Endothelial cell of umbilical vein (primary cell): ENCODE results near the gene FHIT. TPM values are rescaled to one million over a fixed set of nuclear protein-coding genes. Genes with fewer than 3 reads are reported as not detected.

ENCODE experiments used
- BruUV-seq: library from RNA; stranded (reverse); fragments of 400-500 nt; replicated peaks from 2 replicates; lab custom pipeline; 2021; lab: Mats Ljungman, UMichigan
- CTCF ChIA-PET: fragments of 300-600, 350-600 bp; sonication (Branson Sonifier 250); formaldehyde crosslinking; loops from one replicate; lab custom pipeline; 2021; ENCODE audit warnings: antibody characterized with exemption, inconsistent platforms; lab: Charles Lee
- POLR2A ChIA-PET: fragments of 300-600, 350-600 bp; sonication (Branson Sonifier 250); formaldehyde crosslinking; loops from one replicate; lab custom pipeline; 2021; ENCODE audit warnings: antibody characterized with exemption, inconsistent platforms; lab: Charles Lee
- DNase-seq: peaks from one replicate; pipeline ENCODE4 v3.0.0-alpha.2; 2011; ENCODE audit warnings: low read depth, low spot score
- FAIRE-seq: peaks from 2 replicates; lab custom pipeline; 2011; peaks lifted over from hg19 to GRCh38; lab: Jason Lieb, UNC
- H2AFZ ChIP-seq: 2 replicates; pipeline ENCODE4 v1.6.0; 2012; ENCODE audit warnings: low read depth, low read length, control low read depth, inconsistent platforms
- H3K27ac ChIP-seq: 2 replicates; pipeline ENCODE4 v1.5.1; 2011; ENCODE audit warnings: low read depth, mild to moderate bottlenecking, control low read depth, low read length, moderate library complexity; ENCODE audit not compliant: insufficient read depth
- H3K27me3 ChIP-seq, 2 experiments: 2 replicates each; pipeline versions ENCODE4 v1.6.0 to v1.6.1; 2011; ENCODE audit warnings: low read length in 2 of 2, mixed read lengths in 1 of 2; ENCODE audit not compliant: control insufficient read depth in 2 of 2, insufficient read depth in 2 of 2
- H3K36me3 ChIP-seq, 2 experiments: 2 replicates in 1 of 2; 3 replicates in 1 of 2; pipeline ENCODE4 v1.5.1; 2011; ENCODE audit warnings: low read length in 2 of 2, mild to moderate bottlenecking in 1 of 2, moderate library complexity in 1 of 2; ENCODE audit not compliant: control insufficient read depth in 2 of 2, insufficient read depth in 2 of 2; ENCODE audit errors: extremely low read depth in 1 of 2
- H3K4me1 ChIP-seq: 3 replicates; pipeline ENCODE4 v1.5.1; 2011; ENCODE audit warnings: mild to moderate bottlenecking, low read length; ENCODE audit not compliant: control insufficient read depth, insufficient read depth; ENCODE audit errors: extremely low read depth
- H3K4me2 ChIP-seq: 2 replicates; pipeline ENCODE4 v1.6.1; 2011; ENCODE audit warnings: low read length, control low read depth, mixed read lengths; ENCODE audit not compliant: insufficient read depth
- H3K4me3 ChIP-seq, 3 experiments: fragments of 200-600 bp in 1 of 3; sonication (generic), shearing (Covaris generic) in 1 of 3; replicated peaks in 1 of 3; 2 replicates each; pipeline ENCODE4 v1.5.1; 2011 to 2016; ENCODE audit warnings: control low read depth in 3 of 3, low read length in 3 of 3, mild to moderate bottlenecking in 2 of 3, inconsistent platforms in 1 of 3, low read depth in 1 of 3, moderate library complexity in 1 of 3; ENCODE audit not compliant: insufficient read depth in 1 of 3
- H3K79me2 ChIP-seq: 2 replicates; pipeline ENCODE4 v1.6.0; 2012; ENCODE audit warnings: low read length, inconsistent platforms; ENCODE audit not compliant: control insufficient read depth, insufficient read depth
- H3K9ac ChIP-seq: replicated peaks from 2 replicates; pipeline ENCODE3; 2011; ENCODE audit warnings: low read length, control low read depth; ENCODE audit not compliant: insufficient read depth; ENCODE audit errors: extremely low read depth
- H3K9me1 ChIP-seq: replicated peaks from 3 replicates; pipeline ENCODE4 v1.6.0; 2011; ENCODE audit warnings: mild to moderate bottlenecking, low read length; ENCODE audit not compliant: control insufficient read depth, insufficient read depth; ENCODE audit errors: extremely low read depth
- H3K9me3 ChIP-seq: replicated peaks from 2 replicates; pipeline ENCODE4 v1.5.1; 2012; ENCODE audit warnings: low read length, inconsistent platforms; ENCODE audit not compliant: control insufficient read depth, insufficient read depth
- H4K20me1 ChIP-seq: replicated peaks from 2 replicates; pipeline ENCODE3; 2011; ENCODE audit warnings: mild to moderate bottlenecking, low read length; ENCODE audit not compliant: control insufficient read depth, insufficient read depth; ENCODE audit errors: extremely low read depth
- CTCF ChIP-seq, 2 donors: IDR thresholded peaks; 1 replicate in 1 of 2; 2 replicates in 1 of 2; pipeline ENCODE4 v1.5.1; 2011; ENCODE audit warnings: low read length in 2 of 2, mild to moderate bottlenecking in 2 of 2, moderate library complexity in 2 of 2, control low read depth in 1 of 2, inconsistent platforms in 1 of 2, low read depth in 1 of 2; ENCODE audit not compliant: insufficient read depth in 1 of 2; ENCODE audit errors: extremely low read depth in 1 of 2
- EZH2 ChIP-seq: IDR thresholded peaks from 2 replicates; pipeline ENCODE4 v1.6.1; 2012; ENCODE audit warnings: borderline replicate concordance, low read depth, mild to moderate bottlenecking, moderate library complexity, low read length, inconsistent platforms; ENCODE audit not compliant: severe bottlenecking
- FOS ChIP-seq: IDR thresholded peaks from 2 replicates; pipeline ENCODE4 v1.6.1; 2011; ENCODE audit warnings: mild to moderate bottlenecking, low read length, moderate library complexity, borderline replicate concordance; ENCODE audit not compliant: insufficient read depth
- GATA2 ChIP-seq: IDR thresholded peaks from 2 replicates; pipeline ENCODE4 v1.7.0; 2011; ENCODE audit warnings: low read depth, mild to moderate bottlenecking, moderate library complexity, mixed read lengths, low read length; ENCODE audit not compliant: insufficient read length, insufficient read depth
- JUN ChIP-seq: IDR thresholded peaks from 2 replicates; pipeline ENCODE4 v1.6.1; 2011; ENCODE audit warnings: borderline replicate concordance, low read depth; ENCODE audit not compliant: insufficient read length, insufficient read depth
- MAX ChIP-seq: IDR thresholded peaks from 2 replicates; pipeline ENCODE4 v1.6.1; 2011; ENCODE audit not compliant: insufficient read depth, insufficient read length
- MYC ChIP-seq: IDR thresholded peaks from one replicate; pipeline ENCODE4 v1.6.1; 2011; ENCODE audit warnings: mild to moderate bottlenecking, low read depth, low read length
- POLR2A ChIP-seq: IDR thresholded peaks from 2 replicates; pipeline ENCODE4 v1.6.1; 2012; ENCODE audit warnings: low read depth, mild to moderate bottlenecking, control low read depth, low read length
- POLR2AphosphoS5 ChIP-seq: IDR thresholded peaks from 2 replicates; pipeline ENCODE4 v1.6.1; 2012; ENCODE audit warnings: low read depth, mild to moderate bottlenecking, control low read depth, low read length, moderate library complexity; ENCODE audit not compliant: insufficient read depth
- dilution Hi-C: fragments of 300-500 bp; cut with MboI; formaldehyde crosslinking; loops from one replicate; pipeline ENCODE4 v1.15.0; 2019; ENCODE audit warnings: low sequenced_read_pairs; ENCODE audit not compliant: extremely low pct_ligation_motif_present
- intact Hi-C: fragments of 100-400 bp; cut with micrococcal nuclease; formaldehyde crosslinking; loops from one replicate; pipeline ENCODE4 v1.10.0; 2022
- polyA plus RNA-seq, 4 experiments: library from polyadenylated mRNA; depleted of rRNA in 3 of 4; stranded (reverse) in 3 of 4; unstranded in 1 of 4; fragments of >200 nt; gene quantifications; 2 replicates each; pipeline versions ENCODE4 v1.2.1 to v1.2.3, GENCODE V29; 2011 to 2012; ENCODE audit warnings: missing spikeins in 1 of 4
- total RNA-seq: library from RNA; stranded (reverse); gene quantifications from 2 replicates; pipeline ENCODE4 v1.2.3, GENCODE V29; 2021

FHIT gene
- total and polyA plus RNA-seq, 2 donors (not counting 3 experiments of a cell fraction or from before 2014, with no cell fraction given) = 0.47 to 2.2 TPM

DNA sequence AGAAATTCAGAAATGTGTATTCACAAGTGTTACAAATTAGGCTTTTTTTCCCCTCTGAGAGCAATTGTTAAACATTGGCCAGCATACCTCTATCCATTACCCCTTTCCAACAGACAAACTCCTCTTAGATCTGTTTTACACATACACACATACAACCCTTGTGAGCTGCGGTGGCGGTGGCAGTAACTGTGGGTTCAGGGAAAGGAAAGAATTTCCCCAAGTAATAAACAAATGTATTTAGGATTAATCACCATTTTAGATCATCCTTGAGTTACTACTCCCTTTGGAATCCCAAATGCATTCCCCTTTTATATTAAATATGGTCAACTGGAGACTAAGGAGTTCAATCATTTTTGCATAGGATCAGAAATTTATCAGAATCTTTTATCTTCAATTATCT is 667.0 kb downstream of the FHIT start:
- Histone ChIP-seq H3K4me3 (no peak overlapping the region), H3K79me2 (no peaks in the 10 kb centered on the region), H3K9ac (no peak overlapping the region), H2AFZ (no peak overlapping the region), H3K27ac (no peak overlapping the region), H3K9me1 (no peaks in the 10 kb centered on the region), H3K27me3 (no peaks in the 10 kb centered on the region), H4K20me1 (no peaks in the 10 kb centered on the region), H3K4me1 (no peaks in the 10 kb centered on the region), H3K9me3 (no peaks in the 10 kb centered on the region), H3K36me3 (no peaks in the 10 kb centered on the region), H3K4me2 (no peak overlapping the region)
- ChIA-PET POLR2A (no interaction called here), CTCF (no interaction called here)
- dilution Hi-C loops = no loop called here
- no TSS peak for BruUV-seq
- TF ChIP-seq POLR2A = no peak
- no peak for TF ChIP-seq MAX
- no peak for TF ChIP-seq EZH2
- TF ChIP-seq FOS = no peak
- no peak for TF ChIP-seq JUN
- TF ChIP-seq POLR2AphosphoS5 = no peak
- no peak for TF ChIP-seq CTCF (IDR thresholded peaks at IDR 0.05; ENCODE audit: extremely low read depth in 1 of 2, insufficient read depth in 1 of 2, low read depth in 1 of 2, low read length in 2 of 2)
- TF ChIP-seq MYC = no peak
- TF ChIP-seq GATA2 = no peak
- DNase-seq (no peak), FAIRE-seq (no peak)
- intact Hi-C loops = no loop called here
